Measurements from ENCODE around the gene TGFB2. TPM values are rescaled to one million over a fixed set of nuclear protein-coding genes. Genes with fewer than 3 reads are reported as not detected.
A peak's percentile ranks its signal among the peaks of the same experiment; 100 is the strongest.

The TGFB2 gene
- total RNA-seq, 1 donor from 2014 or later = 50.6 TPM

GRCh38 chr1:218429301-218429700 lies 84.2 kb downstream of the TGFB2 start:
- H3K27me3 ChIP-seq (ENCODE audit: control insufficient read depth in 3 of 3, insufficient read depth in 3 of 3, low read length in 3 of 3) = no peaks in the 10 kb centered on the region
- H3K4me1 ChIP-seq (ENCODE audit: control insufficient read depth in 3 of 3, insufficient read depth in 3 of 3, low read length in 3 of 3) = peaks cover 0 to 3% (median 0%) of the 10 kb centered on the region in 3 donors
- H3K9ac ChIP-seq (ENCODE audit: low read depth in 1 of 3, low read length in 3 of 3) = no peak overlapping the region
- H3K27ac ChIP-seq (ENCODE audit: low read depth, low read length) = no peak overlapping the region
- no peaks in the 10 kb centered on the region for H3K9me3 ChIP-seq (ENCODE audit: control insufficient read depth in 3 of 3, low read length in 3 of 3)
- no peak overlapping the region for H3K4me3 ChIP-seq (ENCODE audit: low read length in 3 of 3)
- H3K36me3 ChIP-seq (ENCODE audit: control insufficient read depth in 3 of 3, insufficient read depth in 3 of 3, low read length in 3 of 3) = peaks cover 0 to 4% (median 0%) of the 10 kb centered on the region in 3 donors

DNA sequence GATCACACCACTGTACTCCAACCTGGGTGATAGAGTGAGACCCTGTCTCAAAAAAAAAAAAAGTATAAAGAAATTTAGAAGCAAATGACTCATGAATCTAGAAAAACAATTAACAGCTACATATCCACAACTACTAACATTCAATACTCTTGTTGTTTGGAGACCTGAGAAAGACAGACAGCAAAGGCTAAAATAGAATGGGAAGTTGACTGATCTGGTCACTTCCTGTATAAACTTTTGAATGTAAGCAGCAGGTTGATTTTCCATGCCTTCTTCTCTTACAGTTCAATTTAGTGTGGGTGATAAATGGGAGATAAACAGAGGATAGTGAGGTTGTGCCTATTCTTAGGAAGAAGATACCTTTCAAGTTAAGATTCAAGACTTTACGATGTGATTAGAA lies 85.2 kb downstream of the TGFB2 start:
- H3K27me3 ChIP-seq (ENCODE audit: control insufficient read depth in 3 of 3, insufficient read depth in 3 of 3, low read length in 3 of 3) = no peaks in the 10 kb centered on the region
- peaks cover 0 to 9% (median 0%) of the 10 kb centered on the region in 3 donors for H3K36me3 ChIP-seq (ENCODE audit: control insufficient read depth in 3 of 3, insufficient read depth in 3 of 3, low read length in 3 of 3)
- H3K27ac ChIP-seq (ENCODE audit: low read depth, low read length) = no peak overlapping the region
- H3K9ac ChIP-seq (ENCODE audit: low read depth in 1 of 3, low read length in 3 of 3) = no peak overlapping the region
- H3K4me1 ChIP-seq (ENCODE audit: control insufficient read depth in 3 of 3, insufficient read depth in 3 of 3, low read length in 3 of 3) = peaks cover 0 to 4% (median 3%) of the 10 kb centered on the region in 3 donors
- H3K9me3 ChIP-seq (ENCODE audit: control insufficient read depth in 3 of 3, low read length in 3 of 3) = no peaks in the 10 kb centered on the region
- no peak overlapping the region for H3K4me3 ChIP-seq (ENCODE audit: low read length in 3 of 3)

DNA sequence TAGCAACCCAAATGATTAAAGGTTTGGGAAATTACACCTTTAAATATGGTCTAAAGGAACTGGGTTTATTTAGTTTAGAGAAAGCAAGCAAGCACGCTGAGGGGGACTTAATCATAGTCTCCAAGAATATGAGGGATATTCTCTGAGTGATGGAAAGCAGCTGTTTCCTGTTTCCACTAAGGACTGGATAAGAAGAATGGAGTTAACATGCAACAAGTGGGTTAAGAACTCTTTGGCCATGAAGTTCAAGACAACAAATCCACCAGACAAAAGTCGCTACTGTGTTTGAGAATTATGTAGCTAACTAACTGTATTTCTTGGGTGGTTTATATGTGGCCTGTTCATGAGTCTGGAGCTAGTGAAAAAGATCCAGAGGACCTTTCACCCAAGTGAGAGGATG lies 85.7 kb downstream of the TGFB2 start:
- peaks cover 0 to 7% (median 0%) of the 10 kb centered on the region in 3 donors for H3K4me1 ChIP-seq (ENCODE audit: control insufficient read depth in 3 of 3, insufficient read depth in 3 of 3, low read length in 3 of 3)
- no peak overlapping the region for H3K9ac ChIP-seq (ENCODE audit: low read depth in 1 of 3, low read length in 3 of 3)
- no peaks in the 10 kb centered on the region for H3K9me3 ChIP-seq (ENCODE audit: control insufficient read depth in 3 of 3, low read length in 3 of 3)
- H3K27me3 ChIP-seq (ENCODE audit: control insufficient read depth in 3 of 3, insufficient read depth in 3 of 3, low read length in 3 of 3) = no peaks in the 10 kb centered on the region
- H3K36me3 ChIP-seq (ENCODE audit: control insufficient read depth in 3 of 3, insufficient read depth in 3 of 3, low read length in 3 of 3) = peaks cover 0 to 9% (median 0%) of the 10 kb centered on the region in 3 donors
- no peak overlapping the region for H3K27ac ChIP-seq (ENCODE audit: low read depth, low read length)
- no peak overlapping the region for H3K4me3 ChIP-seq (ENCODE audit: low read length in 3 of 3)

GRCh38 chr1:218431476-218431875 lies 86.3 kb downstream of the TGFB2 start:
- Histone ChIP-seq H3K4me3 (ENCODE audit: low read length in 3 of 3) (no peak overlapping the region), H3K27me3 (ENCODE audit: control insufficient read depth in 3 of 3, insufficient read depth in 3 of 3, low read length in 3 of 3) (no peaks in the 10 kb centered on the region), H3K9me3 (ENCODE audit: control insufficient read depth in 3 of 3, low read length in 3 of 3) (no peaks in the 10 kb centered on the region), H3K36me3 (ENCODE audit: control insufficient read depth in 3 of 3, insufficient read depth in 3 of 3, low read length in 3 of 3) (peaks cover 0 to 9% (median 0%) of the 10 kb centered on the region in 3 donors), H3K27ac (ENCODE audit: low read depth, low read length) (no peak overlapping the region), H3K9ac (ENCODE audit: low read depth in 1 of 3, low read length in 3 of 3) (no peak overlapping the region), H3K4me1 (ENCODE audit: control insufficient read depth in 3 of 3, insufficient read depth in 3 of 3, low read length in 3 of 3) (peaks cover 0 to 9% (median 0%) of the 10 kb centered on the region in 3 donors)

DNA sequence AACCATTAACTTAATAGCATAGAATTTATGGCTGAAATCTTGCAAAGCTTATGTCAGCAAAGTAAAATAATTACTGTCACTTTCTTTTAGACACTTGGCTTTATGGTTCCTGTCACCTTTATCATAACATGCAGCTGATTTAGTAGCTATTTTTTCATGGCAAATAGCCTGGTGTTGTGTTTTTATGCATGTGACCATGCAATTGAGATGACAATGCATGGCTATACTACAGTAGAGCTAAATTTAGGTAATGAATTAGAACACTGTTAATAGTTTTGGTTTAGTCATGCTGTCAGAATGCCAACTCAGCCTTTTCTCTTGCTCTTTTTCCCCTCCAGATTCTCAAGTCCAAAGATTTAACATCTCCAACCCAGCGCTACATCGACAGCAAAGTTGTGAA lies 88.6 kb downstream of the TGFB2 start:
- H3K27me3 ChIP-seq (ENCODE audit: control insufficient read depth in 3 of 3, insufficient read depth in 3 of 3, low read length in 3 of 3) = no peaks in the 10 kb centered on the region
- peaks cover 0 to 9% (median 0%) of the 10 kb centered on the region in 3 donors for H3K36me3 ChIP-seq (ENCODE audit: control insufficient read depth in 3 of 3, insufficient read depth in 3 of 3, low read length in 3 of 3)
- H3K27ac ChIP-seq (ENCODE audit: low read depth, low read length) = peak overlapping the region; percentile 19
- peaks cover 0 to 14% (median 2%) of the 10 kb centered on the region in 3 donors for H3K4me1 ChIP-seq (ENCODE audit: control insufficient read depth in 3 of 3, insufficient read depth in 3 of 3, low read length in 3 of 3)
- H3K9ac ChIP-seq (ENCODE audit: low read depth in 1 of 3, low read length in 3 of 3) = no peak overlapping the region
- no peaks in the 10 kb centered on the region for H3K9me3 ChIP-seq (ENCODE audit: control insufficient read depth in 3 of 3, low read length in 3 of 3)
- no peak overlapping the region for H3K4me3 ChIP-seq (ENCODE audit: low read length in 3 of 3)

DNA sequence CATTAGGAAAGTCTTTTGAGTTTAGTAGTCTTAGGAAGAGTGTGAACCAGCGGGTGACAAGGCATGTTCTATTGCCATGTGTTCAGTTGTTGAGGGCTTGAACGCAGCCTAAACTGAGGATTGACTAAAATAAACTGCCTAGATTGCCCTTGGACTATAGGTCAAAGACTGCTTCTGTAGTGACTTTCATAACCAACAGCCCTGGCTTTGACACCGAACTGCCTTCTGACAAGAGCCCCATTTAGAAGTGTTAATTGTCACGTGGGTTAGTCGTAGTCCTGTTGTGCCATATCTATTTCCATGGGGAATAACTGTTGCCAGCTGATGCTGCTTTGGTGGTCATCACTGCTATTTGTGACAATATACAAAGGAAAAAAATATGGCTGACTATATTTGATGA lies 90.4 kb downstream of the TGFB2 start:
- no peak overlapping the region for H3K9ac ChIP-seq (ENCODE audit: low read depth in 1 of 3, low read length in 3 of 3)
- peak overlapping the region; percentile 56 for H3K27ac ChIP-seq (ENCODE audit: low read depth, low read length)
- no peak overlapping the region for H3K4me3 ChIP-seq (ENCODE audit: low read length in 3 of 3)
- H3K36me3 ChIP-seq (ENCODE audit: control insufficient read depth in 3 of 3, insufficient read depth in 3 of 3, low read length in 3 of 3) = peaks cover 0 to 9% (median 0%) of the 10 kb centered on the region in 3 donors
- H3K27me3 ChIP-seq (ENCODE audit: control insufficient read depth in 3 of 3, insufficient read depth in 3 of 3, low read length in 3 of 3) = no peaks in the 10 kb centered on the region
- no peaks in the 10 kb centered on the region for H3K9me3 ChIP-seq (ENCODE audit: control insufficient read depth in 3 of 3, low read length in 3 of 3)
- H3K4me1 ChIP-seq (ENCODE audit: control insufficient read depth in 3 of 3, insufficient read depth in 3 of 3, low read length in 3 of 3) = peaks cover 12 to 19% (median 12%) of the 10 kb centered on the region in 3 donors

DNA sequence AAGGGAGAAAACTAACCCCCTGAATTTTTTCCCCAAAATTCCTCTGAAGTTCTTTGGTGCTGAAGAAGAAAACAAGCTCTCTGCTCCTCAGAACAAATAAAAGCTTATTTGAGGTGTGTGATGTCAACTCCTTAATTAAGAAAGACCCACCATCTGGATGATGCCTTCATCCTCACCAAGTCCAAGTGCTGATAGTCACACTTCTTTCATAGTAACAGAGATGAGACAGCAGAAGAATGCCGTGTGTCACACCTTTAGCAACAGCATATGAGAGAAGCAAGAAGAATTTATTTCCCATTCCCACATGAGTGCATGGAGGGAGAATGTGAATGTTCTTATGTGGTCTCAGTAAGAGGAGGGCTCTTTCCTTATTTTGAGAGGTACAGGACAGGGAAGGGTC lies 91.2 kb downstream of the TGFB2 start:
- H3K36me3 ChIP-seq (ENCODE audit: control insufficient read depth in 3 of 3, insufficient read depth in 3 of 3, low read length in 3 of 3) = peaks cover 0 to 9% (median 0%) of the 10 kb centered on the region in 3 donors
- peaks cover 12 to 19% (median 12%) of the 10 kb centered on the region in 3 donors for H3K4me1 ChIP-seq (ENCODE audit: control insufficient read depth in 3 of 3, insufficient read depth in 3 of 3, low read length in 3 of 3)
- H3K27me3 ChIP-seq (ENCODE audit: control insufficient read depth in 3 of 3, insufficient read depth in 3 of 3, low read length in 3 of 3) = no peaks in the 10 kb centered on the region
- peak overlapping the region; percentile 56 for H3K27ac ChIP-seq (ENCODE audit: low read depth, low read length)
- no peak overlapping the region for H3K4me3 ChIP-seq (ENCODE audit: low read length in 3 of 3)
- H3K9ac ChIP-seq (ENCODE audit: low read depth in 1 of 3, low read length in 3 of 3) = no peak overlapping the region
- H3K9me3 ChIP-seq (ENCODE audit: control insufficient read depth in 3 of 3, low read length in 3 of 3) = no peaks in the 10 kb centered on the region

DNA sequence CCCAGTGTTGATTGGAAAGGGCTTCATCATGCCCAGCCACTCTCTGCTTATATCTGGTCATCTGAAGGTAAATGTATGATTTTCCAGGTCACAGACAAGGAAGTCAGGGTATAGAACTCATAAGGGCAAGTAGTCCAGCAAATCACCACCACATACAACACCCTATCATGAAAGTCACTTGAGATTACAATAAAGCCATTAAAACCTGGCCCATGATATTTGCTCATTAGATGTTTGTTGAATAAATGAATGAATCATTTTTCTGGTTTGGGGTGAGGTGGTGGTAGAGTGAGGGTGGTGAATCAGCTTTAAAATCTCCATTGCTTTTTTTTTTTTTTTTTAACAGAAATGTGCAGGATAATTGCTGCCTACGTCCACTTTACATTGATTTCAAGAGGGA lies 91.9 kb downstream of the TGFB2 start:
- H3K36me3 ChIP-seq (ENCODE audit: control insufficient read depth in 3 of 3, insufficient read depth in 3 of 3, low read length in 3 of 3) = peaks cover 0 to 9% (median 0%) of the 10 kb centered on the region in 3 donors
- no peak overlapping the region for H3K4me3 ChIP-seq (ENCODE audit: low read length in 3 of 3)
- H3K27ac ChIP-seq (ENCODE audit: low read depth, low read length) = peak overlapping the region; percentile 9
- no peak overlapping the region for H3K9ac ChIP-seq (ENCODE audit: low read depth in 1 of 3, low read length in 3 of 3)
- no peaks in the 10 kb centered on the region for H3K27me3 ChIP-seq (ENCODE audit: control insufficient read depth in 3 of 3, insufficient read depth in 3 of 3, low read length in 3 of 3)
- H3K9me3 ChIP-seq (ENCODE audit: control insufficient read depth in 3 of 3, low read length in 3 of 3) = no peaks in the 10 kb centered on the region
- H3K4me1 ChIP-seq (ENCODE audit: control insufficient read depth in 3 of 3, insufficient read depth in 3 of 3, low read length in 3 of 3) = peaks cover 12 to 19% (median 12%) of the 10 kb centered on the region in 3 donors

- Histone ChIP-seq H3K4me3 (ENCODE audit: low read length in 3 of 3) (peak overlapping the region in 1 of 3 donors; percentile 39), H3K27me3 (ENCODE audit: control insufficient read depth in 3 of 3, insufficient read depth in 3 of 3, low read length in 3 of 3) (no peaks in the 10 kb centered on the region), H3K27ac (ENCODE audit: low read depth, low read length) (peak overlapping the region; percentile 85), H3K9me3 (ENCODE audit: control insufficient read depth in 3 of 3, low read length in 3 of 3) (no peaks in the 10 kb centered on the region), H3K4me1 (ENCODE audit: control insufficient read depth in 3 of 3, insufficient read depth in 3 of 3, low read length in 3 of 3) (peaks cover 12 to 22% (median 12%) of the 10 kb centered on the region in 3 donors), H3K36me3 (ENCODE audit: control insufficient read depth in 3 of 3, insufficient read depth in 3 of 3, low read length in 3 of 3) (peaks cover 0 to 2% (median 0%) of the 10 kb centered on the region in 3 donors), H3K9ac (ENCODE audit: low read depth in 1 of 3, low read length in 3 of 3) (peak overlapping the region; percentile 40 to 65 (median 41))
Measured at GRCh38 chr1:218439541-218440295, 94.6 kb downstream of the TGFB2 start.

- H3K9ac ChIP-seq (ENCODE audit: low read depth in 1 of 3, low read length in 3 of 3) = no peak overlapping the region
- H3K27ac ChIP-seq (ENCODE audit: low read depth, low read length) = no peak overlapping the region
- H3K4me1 ChIP-seq (ENCODE audit: control insufficient read depth in 3 of 3, insufficient read depth in 3 of 3, low read length in 3 of 3) = peaks cover 11 to 18% (median 16%) of the 10 kb centered on the region in 3 donors
- no peaks in the 10 kb centered on the region for H3K27me3 ChIP-seq (ENCODE audit: control insufficient read depth in 3 of 3, insufficient read depth in 3 of 3, low read length in 3 of 3)
- H3K36me3 ChIP-seq (ENCODE audit: control insufficient read depth in 3 of 3, insufficient read depth in 3 of 3, low read length in 3 of 3) = no peaks in the 10 kb centered on the region
- H3K4me3 ChIP-seq (ENCODE audit: low read length in 3 of 3) = no peak overlapping the region
- H3K9me3 ChIP-seq (ENCODE audit: control insufficient read depth in 3 of 3, low read length in 3 of 3) = no peaks in the 10 kb centered on the region
Measured at GRCh38 chr1:218443255-218443654, 98.1 kb downstream of the TGFB2 start.

All from skeletal muscle tissue (tissue), 4 donors.